K562 (cell line): ENCODE data around the gene SH3GL3. TPM values are rescaled to one million over a fixed set of nuclear protein-coding genes. Genes with fewer than 3 reads are reported as not detected.
A peak's percentile ranks its signal among the peaks of the same experiment; 100 is the strongest.

ENCODE experiments used
- ATAC-seq: fragments of 200-7000 bp; cut with Tn5 transposase; 3 replicates; pipeline ENCODE4 v1.9.1; 2020; ENCODE audit warnings: moderate library complexity
- BruUV-seq: library from RNA; stranded (reverse); fragments of 400-500 nt; replicated peaks from 2 replicates; lab custom pipeline; 2021; lab: Mats Ljungman, UMichigan
- CTCF ChIA-PET: fragments of 300-600 bp; formaldehyde crosslinking; extraction: SDS; loops from one replicate; lab custom pipeline; 2021; ENCODE audit warnings: low intra/inter-chr PET ratio; lab: Yijun Ruan, JAX
- POLR2A ChIA-PET: fragments of 300-600, 350-650 bp; sonication (Branson Sonifier 250); formaldehyde crosslinking; extraction: SDS; loops from one replicate; lab custom pipeline; 2021; ENCODE audit warnings: antibody characterized with exemption, inconsistent platforms; lab: Yijun Ruan, JAX
- DNase-seq, 4 experiments: peaks; one replicate each; pipeline versions ENCODE4 v3.0.0 to v3.0.0-alpha.2; 2011 to 2018; ENCODE audit warnings: low spot score in 3 of 4, mixed read lengths in 3 of 4; ENCODE audit errors: extremely low read depth in 1 of 4
- FAIRE-seq: peaks from 2 replicates; lab custom pipeline; 2011; peaks lifted over from hg19 to GRCh38; lab: Jason Lieb, UNC
- H2AFZ ChIP-seq: 2 replicates; pipeline ENCODE4 v1.6.0; 2011; ENCODE audit warnings: low read depth, low read length, control low read depth, inconsistent platforms
- H3K27ac ChIP-seq: fragments of 200-600 bp; 3 replicates; pipeline ENCODE4 v1.8.0; 2011; ENCODE audit warnings: low read depth, mild to moderate bottlenecking, control low read depth, inconsistent platforms, low read length, moderate library complexity, mixed read lengths; ENCODE audit errors: extremely low read depth
- H3K27me3 ChIP-seq, 2 experiments: fragments of 300-600 bp in 1 of 2; 2 replicates in 1 of 2; 3 replicates in 1 of 2; pipeline versions ENCODE4 v1.6.0 to v1.8.0; 2011; ENCODE audit warnings: inconsistent platforms in 2 of 2, low read length in 2 of 2, mild to moderate bottlenecking in 1 of 2, mixed read lengths in 1 of 2, moderate library complexity in 1 of 2; ENCODE audit not compliant: control insufficient read depth in 2 of 2, insufficient read depth in 2 of 2
- H3K36me3 ChIP-seq: fragments of 300-600 bp; 3 replicates; pipeline ENCODE4 v1.8.0; 2011; ENCODE audit warnings: mild to moderate bottlenecking, low read length, inconsistent platforms; ENCODE audit not compliant: control insufficient read depth, insufficient read depth
- H3K4me1 ChIP-seq, 2 experiments: fragments of 200-600 bp in 1 of 2; replicated peaks in 1 of 2; 2 replicates in 1 of 2; 3 replicates in 1 of 2; pipeline versions ENCODE4 v1.5.1 to v1.8.0; 2011; ENCODE audit warnings: inconsistent platforms in 2 of 2, low read length in 2 of 2, mild to moderate bottlenecking in 1 of 2, mixed read lengths in 1 of 2, moderate library complexity in 1 of 2; ENCODE audit not compliant: control insufficient read depth in 2 of 2, insufficient read depth in 2 of 2
- H3K4me2 ChIP-seq: 2 replicates; pipeline ENCODE4 v1.6.1; 2011; ENCODE audit warnings: low read length, control low read depth, inconsistent platforms, mixed read lengths; ENCODE audit not compliant: insufficient read depth
- H3K4me3 ChIP-seq: fragments of 200-600 bp; sonication (generic), shearing (Covaris generic); 2 replicates; pipeline ENCODE4 v1.5.1; 2016; ENCODE audit warnings: control low read depth, inconsistent platforms
- H3K79me2 ChIP-seq: fragments of 200-600 bp; 3 replicates; pipeline ENCODE4 v1.8.0; 2011; ENCODE audit warnings: low read length, inconsistent platforms; ENCODE audit not compliant: control insufficient read depth, insufficient read depth
- H3K9ac ChIP-seq, 2 experiments: 2 replicates each; pipeline versions ENCODE4 v1.6.0 to v1.6.1; 2011; ENCODE audit warnings: low read depth in 2 of 2, low read length in 2 of 2, control low read depth in 1 of 2, inconsistent platforms in 1 of 2, mild to moderate bottlenecking in 1 of 2, mixed read lengths in 1 of 2; ENCODE audit not compliant: insufficient read depth in 1 of 2
- H3K9me1 ChIP-seq: one replicate; pipeline ENCODE4 v1.6.0; 2011; ENCODE audit warnings: inconsistent platforms, mild to moderate bottlenecking, low read length, moderate library complexity; ENCODE audit not compliant: control insufficient read depth, insufficient read depth
- H3K9me3 ChIP-seq: replicated peaks from 2 replicates; pipeline ENCODE4 v1.5.1; 2011; ENCODE audit warnings: low read depth, low read length, inconsistent platforms; ENCODE audit not compliant: control insufficient read depth, insufficient read depth
- H4K20me1 ChIP-seq: replicated peaks from 2 replicates; pipeline ENCODE4 v1.6.1; 2011; ENCODE audit warnings: low read length, inconsistent platforms, mixed read lengths; ENCODE audit not compliant: control insufficient read depth, insufficient read depth
- ARHGAP35 ChIP-seq: fragments of 450-650 bp; IDR thresholded peaks from 2 replicates; pipeline ENCODE4 v1.6.1; 2018; ENCODE audit not compliant: partially characterized antibody
- BRF2 ChIP-seq: IDR thresholded peaks from 3 replicates; pipeline ENCODE4 v1.6.1; 2011; ENCODE audit warnings: borderline replicate concordance, mild to moderate bottlenecking; ENCODE audit not compliant: insufficient read length, insufficient read depth
- DPF2 ChIP-seq: fragments of 450-650 bp; IDR thresholded peaks from 2 replicates; pipeline ENCODE4 v1.6.1; 2016
- FUS ChIP-seq: fragments of 200-400 bp; formaldehyde crosslinking; optimal IDR thresholded peaks from 2 replicates; pipeline ENCODE3; 2017; ENCODE audit warnings: low read depth, low read length
- HES1 ChIP-seq: fragments of 450-650 bp; IDR thresholded peaks from 2 replicates; pipeline ENCODE4 v1.6.1; 2016; ENCODE audit warnings: low read depth, mild to moderate bottlenecking, moderate library complexity
- MCM3 ChIP-seq: fragments of 450-650 bp; IDR thresholded peaks from 2 replicates; pipeline ENCODE4 v1.6.1; 2016
- SAFB ChIP-seq: fragments of 200-400 bp; formaldehyde crosslinking; IDR thresholded peaks from 2 replicates; pipeline ENCODE4 v1.6.1; 2017; ENCODE audit warnings: low read depth, low read length, borderline replicate concordance
- TCFL5 ChIP-seq: fragments of 250-450 bp; sonication (Bioruptor Pico); conservative IDR thresholded peaks from 2 replicates; pipeline ENCODE4 v1.6.1; 2021; ENCODE audit warnings: mild to moderate bottlenecking, moderate library complexity, matching md5 sums
- XRCC3 ChIP-seq: fragments of 450-650 bp; IDR thresholded peaks from 2 replicates; pipeline ENCODE4 v1.6.1; 2017; ENCODE audit warnings: mild to moderate bottlenecking, moderate library complexity
- ZBTB1 ChIP-seq: sonication (generic); formaldehyde crosslinking; IDR thresholded peaks from 2 replicates; pipeline ENCODE4 v1.8.1; 2023; ENCODE audit warnings: missing genetic modification reagents, low read depth, mild to moderate bottlenecking, borderline replicate concordance
- ZBTB26 ChIP-seq: fragments of 450-650 bp; formaldehyde crosslinking; IDR thresholded peaks from 2 replicates; pipeline ENCODE4 v1.4.0; 2022; ENCODE audit warnings: missing genetic modification characterization
- ZNF224 ChIP-seq: sonication (generic); formaldehyde crosslinking; IDR thresholded peaks from 2 replicates; pipeline ENCODE4 v1.8.0; 2022; ENCODE audit warnings: mild to moderate bottlenecking, missing genetic modification reagents
- ZNF318 ChIP-seq, 2 experiments: fragments of 450-650 bp; IDR thresholded peaks; 2 replicates each; pipeline ENCODE4 v1.6.1; 2016; ENCODE audit warnings: mild to moderate bottlenecking in 2 of 2, borderline replicate concordance in 1 of 2, low read depth in 1 of 2, moderate library complexity in 1 of 2
- in situ Hi-C: fragments of 300-500 bp; cut with MboI; formaldehyde crosslinking; loops from 4 replicates; pipeline ENCODE4 v1.15.0; 2018; ENCODE audit warnings: inconsistent platforms, mixed read lengths
- intact Hi-C: fragments of 100-400 bp; cut with micrococcal nuclease; formaldehyde crosslinking; loops from 2 replicates; pipeline ENCODE4 v1.14.2; 2022
- polyA plus RNA-seq, 8 experiments: library from polyadenylated mRNA; depleted of rRNA in 4 of 8; stranded (reverse) in 5 of 8; unstranded in 3 of 8; fragments of >200 nt; fragmentation: Nextera tagmentation in 2 of 8; fragmentation: Illumina TruSeq in 1 of 8; extraction: Ambion mirVana in 2 of 8; extraction: Trizol in 1 of 8; gene quantifications; 2 replicates each; pipeline versions ENCODE4 v1.2.1 to v1.2.3, GENCODE V29; 2011 to 2014; ENCODE audit warnings: inconsistent platforms in 1 of 8, missing spikeins in 1 of 8
- total RNA-seq, 7 experiments: library from RNA; depleted of rRNA in 6 of 7; stranded (reverse); fragments of >200 nt in 6 of 7; fragmentation: Illumina TruSeq in 2 of 7; extraction: Trizol in 2 of 7; gene quantifications; 2 replicates each; pipeline versions ENCODE4 v1.2.1 to v1.2.3, GENCODE V29; 2011 to 2021; ENCODE audit warnings: low replicate concordance in 1 of 7

SH3GL3 gene
- total and polyA plus RNA-seq, 9 of the 15 experiments (the other 6 are each of a cell fraction or from before 2014, with no cell fraction given): 3.9 to 16.0 (median 9.7) TPM

- H3K27ac ChIP-seq: no peak overlapping the region
- BruUV-seq: no TSS peak
- TF ChIP-seq ZBTB26 (CRISPR knock-in tag) (no peak), XRCC3 (no peak), DPF2 (no peak), ZBTB1 (CRISPR knock-in tag) (no peak), ARHGAP35 (no peak), ZNF224 (no peak), TCFL5 (CRISPR knock-in tag) (no peak), ZNF318 (IDR thresholded peaks at IDR 0.05; ENCODE audit: borderline replicate concordance in 1 of 2, low read depth in 1 of 2) (no peak), FUS (no peak), BRF2 (no peak), SAFB (no peak), MCM3 (no peak), HES1 (no peak)
- intact Hi-C loops (no loop called here), in situ Hi-C loops (no loop called here)
- no peak overlapping the region for H3K4me2 ChIP-seq
- no peak for FAIRE-seq
- peak in 1 of 4 experiments; percentile 17 for DNase-seq
- H3K9me1 ChIP-seq: no peaks in the 10 kb centered on the region
- no peaks in the 10 kb centered on the region for H3K9me3 ChIP-seq
- CTCF ChIA-PET: no interaction called here
- ATAC-seq: no peak
- H3K9ac ChIP-seq: no peak overlapping the region
- POLR2A ChIA-PET: no interaction called here
- peaks cover 22% of the 10 kb centered on the region for H3K79me2 ChIP-seq
- H3K27me3 ChIP-seq: no peaks in the 10 kb centered on the region; a peak in 1 of 5 replicates
- no peak overlapping the region for H2AFZ ChIP-seq
- H3K4me1 ChIP-seq: peaks cover 16 to 18% of the 10 kb centered on the region in 2 experiments; a peak in 4 of 5 replicates
- H3K36me3 ChIP-seq: no peaks in the 10 kb centered on the region
- H3K4me3 ChIP-seq: no peak overlapping the region
- H4K20me1 ChIP-seq: 0 out of 2 replicates have a peak, but pooled peaks cover 5% of the 10 kb centered on the region
These were observed 2.2 kb upstream of the SH3GL3 start for GRCh38 chr15:83444936-83445335.
